ENCODE measurements around the gene NDUFB10. TPM values are rescaled to one million over a fixed set of nuclear protein-coding genes. Genes with fewer than 3 reads are reported as not detected.

Gene NDUFB10
- polyA plus RNA-seq, 1 of the 3 experiments (the other 2 are of a cell fraction), result 468 TPM

DNA sequence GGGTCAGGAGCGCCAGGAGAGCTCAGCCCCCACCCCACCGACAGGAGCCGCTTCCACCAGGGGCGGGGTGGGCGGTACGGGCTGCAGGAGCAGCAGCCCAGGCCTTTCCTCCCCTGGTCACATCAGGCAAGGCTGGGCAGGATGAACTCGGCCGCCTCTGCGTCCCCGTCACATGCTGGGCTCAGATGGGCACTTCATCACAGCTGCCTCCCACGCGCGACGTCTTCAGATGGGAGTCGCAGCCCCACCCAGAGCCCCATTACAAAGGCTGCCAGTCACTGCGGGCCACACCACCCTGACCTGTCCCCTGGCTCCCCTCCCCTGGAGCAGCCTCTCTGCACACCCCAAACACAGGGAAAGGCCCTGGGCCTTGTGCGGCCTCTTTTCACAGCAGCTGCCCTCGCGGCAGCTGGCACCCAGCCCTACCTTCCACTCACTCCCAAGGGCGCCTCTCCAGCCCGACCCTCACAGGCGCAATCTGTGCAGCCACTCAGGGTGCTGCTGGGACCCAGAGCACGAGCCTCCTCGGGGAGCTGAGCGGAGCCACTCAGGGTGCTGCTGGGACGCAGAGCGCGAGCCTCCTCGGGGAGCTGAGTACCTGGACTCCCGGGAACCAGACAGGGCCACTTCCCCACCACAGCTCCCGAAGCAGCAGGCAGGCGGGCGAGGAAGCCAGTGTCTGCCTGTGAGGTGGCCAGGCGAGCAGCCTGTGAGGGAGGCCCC, 45.6 kb downstream of the NDUFB10 start:
- ChIA-PET CTCF (interaction anchor here (1.1 to 4.1 kb wide), 14 partner anchors 8 to 149 kb away, joined by 4 to 108 read pairs (median 17); partner anchors contain the start of genes GFER, NOXO1, NTHL1 and SYNGR3), POLR2A (interaction anchor here (0.9 to 1.2 kb wide), 4 partner anchors 19 to 146 kb away, joined by 4 to 11 read pairs (median 4); partner anchors contain the start of gene RPS2)
- Histone ChIP-seq H4K20me1 (ENCODE audit: insufficient read depth) (peaks cover 73% of the 10 kb centered on the region), H3F3A (replicated peaks; ENCODE audit: insufficient read depth) (peaks cover 9% of the 10 kb centered on the region), H3K9me3 (no peaks in the 10 kb centered on the region), H3K4me1 (ENCODE audit: control insufficient read depth in 1 of 2, insufficient read depth in 2 of 2, low read depth in 1 of 2, low read length in 1 of 2) (peaks cover 24 to 54% of the 10 kb centered on the region in 2 experiments; a peak in 3 of 4 replicates), H3K4me3 (ENCODE audit: low read depth in 2 of 2, low read length in 1 of 2) (no peak overlapping the region), H3K79me2 (ENCODE audit: insufficient read depth) (peaks cover 78% of the 10 kb centered on the region), H3K27me3 (ENCODE audit: insufficient read depth) (no peaks in the 10 kb centered on the region), H3K9me2 (no peaks in the 10 kb centered on the region), H3K36me3 (replicated peaks in 1 of 2; ENCODE audit: control insufficient read depth in 1 of 2, insufficient read depth in 2 of 2, low read length in 1 of 2) (peaks cover 3 to 40% of the 10 kb centered on the region in 2 experiments), H2AFZ (ENCODE audit: low read depth) (no peak overlapping the region), H3K9ac (no peak overlapping the region), H3K4me2 (no peak overlapping the region; the same call in 1 of the 2 replicates), H3K27ac (ENCODE audit: low read depth in 2 of 2, low read length in 1 of 2) (peak overlapping the region in 1 of 2 experiments; percentile 48; a peak in 1 of 4 replicates)
- TF ChIP-seq, protein P1, sequence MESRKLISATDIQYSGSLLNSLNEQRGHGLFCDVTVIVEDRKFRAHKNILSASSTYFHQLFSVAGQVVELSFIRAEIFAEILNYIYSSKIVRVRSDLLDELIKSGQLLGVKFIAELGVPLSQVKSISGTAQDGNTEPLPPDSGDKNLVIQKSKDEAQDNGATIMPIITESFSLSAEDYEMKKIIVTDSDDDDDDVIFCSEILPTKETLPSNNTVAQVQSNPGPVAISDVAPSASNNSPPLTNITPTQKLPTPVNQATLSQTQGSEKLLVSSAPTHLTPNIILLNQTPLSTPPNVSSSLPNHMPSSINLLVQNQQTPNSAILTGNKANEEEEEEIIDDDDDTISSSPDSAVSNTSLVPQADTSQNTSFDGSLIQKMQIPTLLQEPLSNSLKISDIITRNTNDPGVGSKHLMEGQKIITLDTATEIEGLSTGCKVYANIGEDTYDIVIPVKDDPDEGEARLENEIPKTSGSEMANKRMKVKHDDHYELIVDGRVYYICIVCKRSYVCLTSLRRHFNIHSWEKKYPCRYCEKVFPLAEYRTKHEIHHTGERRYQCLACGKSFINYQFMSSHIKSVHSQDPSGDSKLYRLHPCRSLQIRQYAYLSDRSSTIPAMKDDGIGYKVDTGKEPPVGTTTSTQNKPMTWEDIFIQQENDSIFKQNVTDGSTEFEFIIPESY (IDR thresholded peaks at IDR 0.05; ENCODE audit: borderline replicate concordance, low read depth), result no peak
- TF ChIP-seq CHD2 (IDR thresholded peaks at IDR 0.05; ENCODE audit: low read length, partially characterized antibody), result no peak
- TF ChIP-seq, protein P2, sequence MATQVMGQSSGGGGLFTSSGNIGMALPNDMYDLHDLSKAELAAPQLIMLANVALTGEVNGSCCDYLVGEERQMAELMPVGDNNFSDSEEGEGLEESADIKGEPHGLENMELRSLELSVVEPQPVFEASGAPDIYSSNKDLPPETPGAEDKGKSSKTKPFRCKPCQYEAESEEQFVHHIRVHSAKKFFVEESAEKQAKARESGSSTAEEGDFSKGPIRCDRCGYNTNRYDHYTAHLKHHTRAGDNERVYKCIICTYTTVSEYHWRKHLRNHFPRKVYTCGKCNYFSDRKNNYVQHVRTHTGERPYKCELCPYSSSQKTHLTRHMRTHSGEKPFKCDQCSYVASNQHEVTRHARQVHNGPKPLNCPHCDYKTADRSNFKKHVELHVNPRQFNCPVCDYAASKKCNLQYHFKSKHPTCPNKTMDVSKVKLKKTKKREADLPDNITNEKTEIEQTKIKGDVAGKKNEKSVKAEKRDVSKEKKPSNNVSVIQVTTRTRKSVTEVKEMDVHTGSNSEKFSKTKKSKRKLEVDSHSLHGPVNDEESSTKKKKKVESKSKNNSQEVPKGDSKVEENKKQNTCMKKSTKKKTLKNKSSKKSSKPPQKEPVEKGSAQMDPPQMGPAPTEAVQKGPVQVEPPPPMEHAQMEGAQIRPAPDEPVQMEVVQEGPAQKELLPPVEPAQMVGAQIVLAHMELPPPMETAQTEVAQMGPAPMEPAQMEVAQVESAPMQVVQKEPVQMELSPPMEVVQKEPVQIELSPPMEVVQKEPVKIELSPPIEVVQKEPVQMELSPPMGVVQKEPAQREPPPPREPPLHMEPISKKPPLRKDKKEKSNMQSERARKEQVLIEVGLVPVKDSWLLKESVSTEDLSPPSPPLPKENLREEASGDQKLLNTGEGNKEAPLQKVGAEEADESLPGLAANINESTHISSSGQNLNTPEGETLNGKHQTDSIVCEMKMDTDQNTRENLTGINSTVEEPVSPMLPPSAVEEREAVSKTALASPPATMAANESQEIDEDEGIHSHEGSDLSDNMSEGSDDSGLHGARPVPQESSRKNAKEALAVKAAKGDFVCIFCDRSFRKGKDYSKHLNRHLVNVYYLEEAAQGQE (IDR thresholded peaks at IDR 0.05; ENCODE audit: low read depth, low read length), result no peak
- no peak for TF ChIP-seq GABPA (IDR thresholded peaks at IDR 0.05; ENCODE audit: low read depth)
- no peak for TF ChIP-seq GATA2 (CRISPR knock-in tag; IDR thresholded peaks at IDR 0.05)
- no peak for TF ChIP-seq EZH2phosphoT487 (IDR thresholded peaks at IDR 0.05; ENCODE audit: borderline replicate concordance, low read depth)
- TF ChIP-seq, protein P3, sequence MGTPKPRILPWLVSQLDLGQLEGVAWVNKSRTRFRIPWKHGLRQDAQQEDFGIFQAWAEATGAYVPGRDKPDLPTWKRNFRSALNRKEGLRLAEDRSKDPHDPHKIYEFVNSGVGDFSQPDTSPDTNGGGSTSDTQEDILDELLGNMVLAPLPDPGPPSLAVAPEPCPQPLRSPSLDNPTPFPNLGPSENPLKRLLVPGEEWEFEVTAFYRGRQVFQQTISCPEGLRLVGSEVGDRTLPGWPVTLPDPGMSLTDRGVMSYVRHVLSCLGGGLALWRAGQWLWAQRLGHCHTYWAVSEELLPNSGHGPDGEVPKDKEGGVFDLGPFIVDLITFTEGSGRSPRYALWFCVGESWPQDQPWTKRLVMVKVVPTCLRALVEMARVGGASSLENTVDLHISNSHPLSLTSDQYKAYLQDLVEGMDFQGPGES (IDR thresholded peaks at IDR 0.05; ENCODE audit: low read depth, low read length), result no peak
- TF ChIP-seq, protein P4, sequence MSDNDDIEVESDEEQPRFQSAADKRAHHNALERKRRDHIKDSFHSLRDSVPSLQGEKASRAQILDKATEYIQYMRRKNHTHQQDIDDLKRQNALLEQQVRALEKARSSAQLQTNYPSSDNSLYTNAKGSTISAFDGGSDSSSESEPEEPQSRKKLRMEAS (IDR thresholded peaks at IDR 0.05; ENCODE audit: low read depth), result no peak
- TF ChIP-seq RCOR1 (IDR thresholded peaks at IDR 0.05; ENCODE audit: low read length), result no peak
- no peak for TF ChIP-seq POLR2AphosphoS5 (IDR thresholded peaks at IDR 0.05; ENCODE audit: low read depth, low read length)
- no peak for TF ChIP-seq TEAD4 (IDR thresholded peaks at IDR 0.05; ENCODE audit: borderline replicate concordance, insufficient read depth)
- TF ChIP-seq MXI1 (IDR thresholded peaks at IDR 0.05; ENCODE audit: low read depth, low read length), result no peak
- TF ChIP-seq FOXM1 (IDR thresholded peaks at IDR 0.05; ENCODE audit: low read depth), result no peak
- TF ChIP-seq RXRA (IDR thresholded peaks at IDR 0.05; ENCODE audit: borderline replicate concordance, low read depth), result no peak
- TF ChIP-seq ELF1 (IDR thresholded peaks at IDR 0.05), result no peak
- no peak for TF ChIP-seq RFX5 (IDR thresholded peaks at IDR 0.05; ENCODE audit: low read length)
- no peak for TF ChIP-seq EP300 (IDR thresholded peaks at IDR 0.05; ENCODE audit: borderline replicate concordance in 1 of 2, low read depth in 1 of 2, low read length in 1 of 2)
- TF ChIP-seq, protein P5, sequence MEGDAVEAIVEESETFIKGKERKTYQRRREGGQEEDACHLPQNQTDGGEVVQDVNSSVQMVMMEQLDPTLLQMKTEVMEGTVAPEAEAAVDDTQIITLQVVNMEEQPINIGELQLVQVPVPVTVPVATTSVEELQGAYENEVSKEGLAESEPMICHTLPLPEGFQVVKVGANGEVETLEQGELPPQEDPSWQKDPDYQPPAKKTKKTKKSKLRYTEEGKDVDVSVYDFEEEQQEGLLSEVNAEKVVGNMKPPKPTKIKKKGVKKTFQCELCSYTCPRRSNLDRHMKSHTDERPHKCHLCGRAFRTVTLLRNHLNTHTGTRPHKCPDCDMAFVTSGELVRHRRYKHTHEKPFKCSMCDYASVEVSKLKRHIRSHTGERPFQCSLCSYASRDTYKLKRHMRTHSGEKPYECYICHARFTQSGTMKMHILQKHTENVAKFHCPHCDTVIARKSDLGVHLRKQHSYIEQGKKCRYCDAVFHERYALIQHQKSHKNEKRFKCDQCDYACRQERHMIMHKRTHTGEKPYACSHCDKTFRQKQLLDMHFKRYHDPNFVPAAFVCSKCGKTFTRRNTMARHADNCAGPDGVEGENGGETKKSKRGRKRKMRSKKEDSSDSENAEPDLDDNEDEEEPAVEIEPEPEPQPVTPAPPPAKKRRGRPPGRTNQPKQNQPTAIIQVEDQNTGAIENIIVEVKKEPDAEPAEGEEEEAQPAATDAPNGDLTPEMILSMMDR (IDR thresholded peaks at IDR 0.05), result no peak
- TF ChIP-seq, protein P6, sequence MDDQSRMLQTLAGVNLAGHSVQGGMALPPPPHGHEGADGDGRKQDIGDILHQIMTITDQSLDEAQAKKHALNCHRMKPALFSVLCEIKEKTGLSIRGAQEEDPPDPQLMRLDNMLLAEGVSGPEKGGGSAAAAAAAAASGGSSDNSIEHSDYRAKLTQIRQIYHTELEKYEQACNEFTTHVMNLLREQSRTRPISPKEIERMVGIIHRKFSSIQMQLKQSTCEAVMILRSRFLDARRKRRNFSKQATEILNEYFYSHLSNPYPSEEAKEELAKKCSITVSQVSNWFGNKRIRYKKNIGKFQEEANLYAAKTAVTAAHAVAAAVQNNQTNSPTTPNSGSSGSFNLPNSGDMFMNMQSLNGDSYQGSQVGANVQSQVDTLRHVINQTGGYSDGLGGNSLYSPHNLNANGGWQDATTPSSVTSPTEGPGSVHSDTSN (IDR thresholded peaks at IDR 0.05), result no peak
- WGBS (ENCODE audit: low lambda C conversion rate), result 93% methylated on average over 20 of the region's 34 CpGs
- DNase-seq, result no peak
